ENCODE data around the gene AADACL4. TPM values are rescaled to one million over a fixed set of nuclear protein-coding genes. Genes with fewer than 3 reads are reported as not detected.
A peak's percentile ranks its signal among the peaks of the same experiment; 100 is the strongest.

The AADACL4 gene
- total and polyA plus RNA-seq, 2 experiments from 2014 or later: 0.20 TPM; not detected in 1

DNA sequence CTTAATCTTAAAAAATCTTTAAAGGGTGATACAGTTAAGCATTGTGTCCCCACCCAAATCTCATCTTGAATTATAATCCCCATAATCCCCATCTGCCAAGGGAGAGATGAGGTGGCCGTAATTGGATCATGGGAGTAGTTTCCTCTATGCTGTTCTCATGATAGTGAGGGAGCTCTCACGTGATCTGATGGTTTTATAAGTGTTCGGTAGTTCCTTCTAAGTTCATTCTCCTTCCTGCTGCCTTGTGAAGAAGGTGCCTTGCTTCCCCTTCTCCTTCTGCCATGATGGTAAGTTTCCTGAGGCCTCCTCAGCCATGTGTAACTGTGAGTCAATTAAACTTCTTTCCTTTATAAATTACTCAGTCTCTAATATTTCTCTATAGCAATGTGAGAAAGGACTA, 36.6 kb upstream of the AADACL4 start:
- no peak overlapping the region for H3K4me2 ChIP-seq
- H3K9me3 ChIP-seq (ENCODE audit: low read depth): no peaks in the 10 kb centered on the region
- H3K36me3 ChIP-seq (replicated peaks; ENCODE audit: insufficient read depth, low read depth): peaks cover 3% of the 10 kb centered on the region
- TF ChIP-seq EZH2phosphoT487 (IDR thresholded peaks at IDR 0.05; ENCODE audit: low read depth, severe bottlenecking, unreplicated experiment): no peak
- TF ChIP-seq EZH2 (IDR thresholded peaks at IDR 0.05; ENCODE audit: borderline replicate concordance): no peak
- TF ChIP-seq, protein P1, sequence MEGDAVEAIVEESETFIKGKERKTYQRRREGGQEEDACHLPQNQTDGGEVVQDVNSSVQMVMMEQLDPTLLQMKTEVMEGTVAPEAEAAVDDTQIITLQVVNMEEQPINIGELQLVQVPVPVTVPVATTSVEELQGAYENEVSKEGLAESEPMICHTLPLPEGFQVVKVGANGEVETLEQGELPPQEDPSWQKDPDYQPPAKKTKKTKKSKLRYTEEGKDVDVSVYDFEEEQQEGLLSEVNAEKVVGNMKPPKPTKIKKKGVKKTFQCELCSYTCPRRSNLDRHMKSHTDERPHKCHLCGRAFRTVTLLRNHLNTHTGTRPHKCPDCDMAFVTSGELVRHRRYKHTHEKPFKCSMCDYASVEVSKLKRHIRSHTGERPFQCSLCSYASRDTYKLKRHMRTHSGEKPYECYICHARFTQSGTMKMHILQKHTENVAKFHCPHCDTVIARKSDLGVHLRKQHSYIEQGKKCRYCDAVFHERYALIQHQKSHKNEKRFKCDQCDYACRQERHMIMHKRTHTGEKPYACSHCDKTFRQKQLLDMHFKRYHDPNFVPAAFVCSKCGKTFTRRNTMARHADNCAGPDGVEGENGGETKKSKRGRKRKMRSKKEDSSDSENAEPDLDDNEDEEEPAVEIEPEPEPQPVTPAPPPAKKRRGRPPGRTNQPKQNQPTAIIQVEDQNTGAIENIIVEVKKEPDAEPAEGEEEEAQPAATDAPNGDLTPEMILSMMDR (IDR thresholded peaks at IDR 0.05; ENCODE audit: poor library complexity): no peak
- H2AFZ ChIP-seq: no peak overlapping the region
- H3K27ac ChIP-seq: peak overlapping the region; percentile 20
- H4K20me1 ChIP-seq (ENCODE audit: insufficient read depth, poor library complexity, severe bottlenecking): peaks cover 22% of the 10 kb centered on the region
- H3K4me1 ChIP-seq (ENCODE audit: insufficient read depth): peaks cover 38% of the 10 kb centered on the region
- DNase-seq (ENCODE audit: low spot score): no peak
- no peak overlapping the region for H3K4me3 ChIP-seq
- H3K9me2 ChIP-seq (replicated peaks; ENCODE audit: insufficient read depth): no peaks in the 10 kb centered on the region
- WGBS (ENCODE audit: low lambda C conversion rate, missing lambda C conversion rate): 83% methylated on average over 3 of the region's 3 CpGs
- no peaks in the 10 kb centered on the region for H3K27me3 ChIP-seq
- peaks cover 97% of the 10 kb centered on the region for H3K79me2 ChIP-seq

DNA sequence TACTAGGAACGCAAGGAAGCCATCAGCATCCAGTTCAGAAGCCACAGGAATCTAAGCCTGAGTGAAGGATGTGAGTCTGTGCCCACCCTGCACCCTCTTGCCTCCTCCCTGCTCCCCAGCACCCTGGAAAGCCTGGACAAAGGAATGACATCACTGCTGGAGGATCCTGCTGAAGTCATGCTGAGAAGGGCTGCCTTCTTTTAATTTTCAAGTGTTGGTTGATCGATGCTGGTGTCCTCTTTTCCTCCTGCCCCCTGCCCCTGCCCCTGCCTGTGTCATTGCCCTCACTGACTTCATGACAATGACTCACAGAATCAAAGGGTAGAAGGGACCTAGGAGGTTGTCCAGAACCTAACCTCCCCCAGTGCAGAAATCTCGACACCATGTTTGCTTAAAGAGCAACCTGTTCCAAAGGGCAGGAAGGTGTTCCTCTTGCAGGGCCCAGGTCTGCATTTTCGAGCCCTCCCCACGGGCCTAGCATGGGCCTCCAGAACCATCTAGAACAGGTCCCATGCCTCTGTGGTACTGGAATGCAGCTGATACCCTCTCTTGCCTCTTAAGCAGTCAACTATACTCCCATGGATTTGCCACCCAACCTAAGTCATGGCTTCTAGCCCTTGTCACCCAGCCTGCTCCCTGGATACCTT, 35.5 kb upstream of the AADACL4 start:
- DNase-seq (ENCODE audit: low spot score): peak; percentile 35
- Histone ChIP-seq H2AFZ (no peak overlapping the region), H4K20me1 (ENCODE audit: insufficient read depth, poor library complexity, severe bottlenecking) (peaks cover 13% of the 10 kb centered on the region), H3K79me2 (peaks cover 97% of the 10 kb centered on the region), H3K9me2 (replicated peaks; ENCODE audit: insufficient read depth) (no peaks in the 10 kb centered on the region), H3K27me3 (no peaks in the 10 kb centered on the region), H3K27ac (peak overlapping the region; percentile 70), H3K4me1 (ENCODE audit: insufficient read depth) (peaks cover 32% of the 10 kb centered on the region), H3K4me3 (no peak overlapping the region), H3K9me3 (ENCODE audit: low read depth) (no peaks in the 10 kb centered on the region), H3K4me2 (no peak overlapping the region), H3K36me3 (replicated peaks; ENCODE audit: insufficient read depth, low read depth) (peaks cover 3% of the 10 kb centered on the region)
- WGBS (ENCODE audit: low lambda C conversion rate, missing lambda C conversion rate): 71% methylated on average over 5 of the region's 5 CpGs
- no peak for TF ChIP-seq EZH2phosphoT487 (IDR thresholded peaks at IDR 0.05; ENCODE audit: low read depth, severe bottlenecking, unreplicated experiment)
- TF ChIP-seq EZH2 (IDR thresholded peaks at IDR 0.05; ENCODE audit: borderline replicate concordance): no peak
- TF ChIP-seq, protein P1 (IDR thresholded peaks at IDR 0.05; ENCODE audit: poor library complexity): no peak

- peaks cover 3% of the 10 kb centered on the region for H3K36me3 ChIP-seq (replicated peaks; ENCODE audit: insufficient read depth, low read depth)
- no peak overlapping the region for H3K4me2 ChIP-seq
- WGBS (ENCODE audit: low lambda C conversion rate, missing lambda C conversion rate): 81% methylated on average over 5 of the region's 5 CpGs
- H3K9me3 ChIP-seq (ENCODE audit: low read depth): no peaks in the 10 kb centered on the region
- TF ChIP-seq, protein P1 (IDR thresholded peaks at IDR 0.05; ENCODE audit: poor library complexity): no peak
- TF ChIP-seq EZH2 (IDR thresholded peaks at IDR 0.05; ENCODE audit: borderline replicate concordance) (no peak), EZH2phosphoT487 (IDR thresholded peaks at IDR 0.05; ENCODE audit: low read depth, severe bottlenecking, unreplicated experiment) (no peak)
- H3K4me1 ChIP-seq (ENCODE audit: insufficient read depth): peaks cover 31% of the 10 kb centered on the region
- H3K27ac ChIP-seq: peak overlapping the region; percentile 44
- DNase-seq (ENCODE audit: low spot score): no peak
- peaks cover 100% of the 10 kb centered on the region for H3K79me2 ChIP-seq
- H2AFZ ChIP-seq: no peak overlapping the region
- H3K27me3 ChIP-seq: no peaks in the 10 kb centered on the region
- H3K4me3 ChIP-seq: no peak overlapping the region
- H4K20me1 ChIP-seq (ENCODE audit: insufficient read depth, poor library complexity, severe bottlenecking): peaks cover 10% of the 10 kb centered on the region
- no peaks in the 10 kb centered on the region for H3K9me2 ChIP-seq (replicated peaks; ENCODE audit: insufficient read depth)
Observed at GRCh38 chr1:12609469-12610003, 34.3 kb upstream of the AADACL4 start.

Measured in hepatocyte (in vitro differentiated cells).